Hepatocyte (in vitro differentiated cells): ENCODE data around the gene AKR1C1.

Experiments
- CTCF ChIP-seq: fragments of 200-600 bp; sonication (generic); IDR thresholded peaks from 2 replicates; pipeline ENCODE4 v1.5.1; 2016; ENCODE audit warnings: antibody characterized with exemption, mild to moderate bottlenecking; ENCODE audit not compliant: poor library complexity
- EZH2 ChIP-seq: fragments of 200-600 bp; sonication (generic); IDR thresholded peaks from 2 replicates; pipeline ENCODE4 v1.6.1; 2016; ENCODE audit warnings: antibody characterized with exemption, mild to moderate bottlenecking, borderline replicate concordance

- TF ChIP-seq EZH2 (no peak), CTCF (no peak)
Measured at GRCh38 chr10:4944841-4945240, 18.4 kb upstream of the AKR1C1 start.
